GM18511 (cell line): Measurements from ENCODE around the gene EEF1E1.
"Not testable (repeated sequence)": the region's sequence is repeated elsewhere in the genome, so short reads cannot be mapped to it uniquely, and the experiment has no call there.

Source experiments
- ATAC-seq: cut with Tn5 transposase; IDR thresholded peaks from one replicate; pipeline ENCODE4 v1.9.1; 2021; ENCODE audit warnings: mild to moderate bottlenecking, moderate library complexity; ENCODE audit not compliant: unreplicated experiment

The EEF1E1 gene

GRCh38 chr6:8064638-8065518, 37.5 kb downstream of the EEF1E1 start:
- ATAC-seq: peak; percentile 0

- ATAC-seq: peak; percentile 87
Observed at GRCh38 chr6:8063761-8064637, 38.3 kb downstream of the EEF1E1 start, which contains the start of gene BLOC1S5. BLOC1S5 (minus strand) TSS chr6:8064389; CDS start chr6:8064376, 13 bp downstream.

- ATAC-seq: no peak
Observed at GRCh38 chr6:8061736-8062135, 40.6 kb downstream of the EEF1E1 start.

- no peak for ATAC-seq
Observed at GRCh38 chr6:8060346-8060745, 42.0 kb downstream of the EEF1E1 start.

DNA sequence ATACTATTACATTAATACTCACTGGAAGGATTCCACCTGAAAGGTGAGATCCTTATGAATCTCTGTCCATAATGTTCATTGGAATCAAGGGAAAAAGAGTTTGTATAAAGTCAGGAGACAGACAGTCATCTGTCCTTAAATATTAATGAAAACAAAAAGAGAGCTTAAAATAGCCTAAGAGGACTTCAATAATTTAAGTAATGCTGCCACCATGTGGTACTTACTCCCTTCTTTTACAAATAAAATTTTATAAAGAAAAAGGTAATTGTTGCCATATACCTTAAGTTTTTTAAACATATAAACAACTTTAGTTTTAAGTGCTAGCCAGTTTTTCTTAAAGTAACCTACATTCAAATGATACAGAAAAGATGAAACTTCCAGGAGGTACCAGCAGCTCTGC, 43.2 kb downstream of the EEF1E1 start:
- no peak for ATAC-seq

DNA sequence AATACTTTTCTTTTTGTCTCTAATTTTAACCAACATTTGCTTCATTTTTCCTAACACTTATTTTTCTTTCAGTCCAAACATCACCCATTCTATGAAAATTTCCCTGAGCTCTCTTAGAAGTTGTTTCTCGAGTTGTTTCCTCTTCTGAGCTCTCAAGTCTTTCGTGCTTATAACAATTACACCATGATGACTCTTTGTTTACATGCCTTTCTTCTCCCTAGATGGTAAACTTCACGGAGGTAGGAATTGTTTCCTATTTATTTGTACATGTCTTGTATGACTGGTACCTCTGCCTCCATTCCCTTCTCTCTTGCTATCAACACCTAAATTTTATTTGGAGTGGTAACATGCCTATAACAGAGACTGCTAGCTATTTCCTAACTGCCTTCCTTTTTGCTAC, 44.6 kb downstream of the EEF1E1 start:
- no peak for ATAC-seq

DNA sequence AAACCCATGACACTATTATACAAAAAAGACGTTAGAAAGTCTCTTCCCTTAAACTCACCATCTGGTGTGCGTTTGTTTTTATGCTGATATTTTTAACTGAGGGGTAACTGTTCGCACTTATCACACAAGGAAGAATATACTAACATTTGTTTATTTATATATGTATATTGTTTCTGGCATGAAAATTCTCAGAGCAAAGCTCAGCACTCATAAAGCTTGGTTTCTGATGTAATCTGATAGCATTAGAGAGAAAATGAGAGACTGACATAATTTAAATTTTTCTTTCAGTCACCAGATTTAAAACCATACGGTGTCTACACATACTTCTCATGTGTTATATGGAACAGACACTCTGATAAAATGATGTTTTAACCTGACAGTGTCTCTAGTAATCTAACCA, 45.1 kb downstream of the EEF1E1 start:
- no peak for ATAC-seq

DNA sequence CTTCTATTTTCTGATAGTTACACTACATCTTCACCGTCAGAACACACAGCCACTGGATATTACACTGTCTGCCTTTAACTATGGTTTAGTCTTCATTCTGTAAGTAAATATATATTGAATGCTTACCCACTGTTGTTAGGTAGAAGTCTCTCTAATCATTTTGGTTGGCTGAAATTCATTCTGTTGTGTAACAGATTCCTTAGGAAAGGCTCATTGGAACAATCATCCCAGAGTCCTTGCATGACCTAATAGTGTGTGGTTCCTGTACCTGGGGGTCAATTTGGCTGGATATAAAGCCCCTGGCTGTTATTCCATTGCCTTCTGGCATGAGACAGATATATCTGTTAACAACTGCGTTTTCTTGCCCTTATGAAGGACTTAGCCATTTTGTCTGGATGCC, 48.1 kb downstream of the EEF1E1 start:
- no peak for ATAC-seq

DNA sequence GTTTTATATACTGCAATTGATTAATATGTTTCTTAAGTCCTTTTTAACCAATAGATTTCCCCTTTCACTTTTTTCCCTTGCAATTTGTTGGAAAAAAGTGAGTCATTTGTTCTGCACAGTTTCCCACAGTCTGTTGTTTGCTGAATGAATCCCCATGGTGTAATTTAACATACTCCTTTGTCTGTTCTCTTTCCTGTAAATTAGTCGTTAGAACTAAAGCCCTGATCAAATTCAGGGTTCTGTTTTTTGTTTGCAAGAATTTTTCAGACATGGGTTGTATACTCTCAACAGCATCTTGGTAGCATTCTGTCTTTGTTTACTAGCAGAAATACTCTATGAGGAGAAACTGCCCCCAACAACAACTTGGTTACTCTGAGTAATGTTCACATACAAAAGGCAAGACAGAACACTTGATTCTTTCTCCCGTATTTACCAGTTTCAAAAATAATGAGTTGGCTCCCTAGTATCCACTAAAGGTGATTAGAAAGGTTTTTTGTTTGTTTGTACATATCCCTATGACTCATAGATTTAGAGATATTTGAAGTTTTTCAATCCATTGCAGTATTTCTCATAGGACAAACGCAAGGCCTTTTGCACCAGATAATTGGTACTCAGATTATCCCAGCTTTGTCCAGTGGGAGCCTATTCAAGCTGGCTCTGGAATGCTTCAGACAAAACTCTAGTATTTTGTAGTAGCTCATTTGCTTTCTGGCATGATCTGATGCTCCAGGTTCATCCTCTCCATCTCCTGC, 54.6 kb downstream of the EEF1E1 start:
- no peak for ATAC-seq

- ATAC-seq: not testable (repeated sequence)
Observed at GRCh38 chr6:8045769-8046168, 56.6 kb downstream of the EEF1E1 start.

DNA sequence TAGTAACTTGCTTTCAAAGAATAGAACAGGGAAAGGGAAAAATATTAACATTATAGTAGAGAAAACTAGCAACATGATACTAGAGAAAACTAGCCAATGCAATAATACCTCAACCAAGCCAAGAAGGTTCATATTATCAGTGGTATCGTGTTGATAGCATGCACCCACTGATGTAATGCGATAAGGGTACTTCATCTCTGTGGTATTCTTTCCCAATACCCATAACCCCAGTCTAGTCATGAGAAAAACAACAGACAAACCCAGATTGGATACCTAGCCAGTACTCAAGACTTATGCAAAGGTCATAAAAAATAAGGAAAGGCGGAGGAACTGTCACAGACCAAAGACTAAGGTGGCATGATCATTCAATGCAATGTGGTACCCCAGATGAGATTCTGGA, 59.1 kb downstream of the EEF1E1 start:
- ATAC-seq: no peak

DNA sequence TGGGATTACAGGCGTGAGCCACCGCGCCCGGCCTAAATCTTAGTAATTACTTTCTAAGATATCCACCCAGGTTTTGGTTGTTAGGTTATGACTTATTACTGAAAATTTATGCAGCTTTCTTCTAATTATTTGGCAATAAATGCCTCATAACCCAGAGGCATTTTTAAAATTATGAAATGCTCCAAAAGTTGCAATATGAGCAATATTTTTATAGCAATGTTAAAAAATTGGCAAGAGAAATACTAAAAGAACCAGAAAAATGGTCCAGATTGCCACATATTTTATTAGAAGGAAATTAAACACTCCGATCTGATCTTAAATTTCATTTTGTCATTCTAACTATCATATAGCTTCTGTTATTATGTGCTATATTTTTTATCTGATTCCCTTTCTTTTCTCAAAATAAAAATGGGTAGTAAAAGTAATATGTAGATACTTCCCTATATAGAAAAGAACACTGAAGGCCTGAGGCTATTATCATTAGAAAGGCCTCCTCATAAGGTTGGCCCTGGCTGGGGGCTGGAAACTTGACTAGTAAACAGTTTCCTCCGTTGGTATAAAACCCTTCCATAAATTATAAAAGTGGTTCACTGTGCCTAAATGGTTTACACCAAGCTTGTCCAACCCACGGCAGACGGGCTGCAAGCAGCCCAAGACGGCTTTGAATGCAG, 60.3 kb downstream of the EEF1E1 start:
- ATAC-seq: no peak

DNA sequence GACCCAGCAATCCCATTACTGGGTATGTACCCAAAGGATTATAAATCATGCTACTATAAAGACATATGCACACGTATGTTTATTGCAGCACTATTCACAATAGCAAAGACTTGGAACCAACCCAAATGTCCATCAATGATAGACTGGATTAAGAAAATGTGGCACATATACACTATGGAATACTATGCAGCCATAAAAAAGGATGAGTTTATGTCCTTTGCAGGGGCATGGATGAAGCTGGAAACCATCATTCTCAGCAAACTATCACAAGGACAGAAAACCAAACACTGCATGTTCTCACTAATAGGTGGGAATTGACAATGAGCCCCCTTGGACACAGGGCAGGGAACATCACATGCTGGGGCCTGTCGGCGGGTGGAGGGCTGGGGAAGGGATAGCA, 68.2 kb downstream of the EEF1E1 start:
- ATAC-seq: not testable (repeated sequence)

DNA sequence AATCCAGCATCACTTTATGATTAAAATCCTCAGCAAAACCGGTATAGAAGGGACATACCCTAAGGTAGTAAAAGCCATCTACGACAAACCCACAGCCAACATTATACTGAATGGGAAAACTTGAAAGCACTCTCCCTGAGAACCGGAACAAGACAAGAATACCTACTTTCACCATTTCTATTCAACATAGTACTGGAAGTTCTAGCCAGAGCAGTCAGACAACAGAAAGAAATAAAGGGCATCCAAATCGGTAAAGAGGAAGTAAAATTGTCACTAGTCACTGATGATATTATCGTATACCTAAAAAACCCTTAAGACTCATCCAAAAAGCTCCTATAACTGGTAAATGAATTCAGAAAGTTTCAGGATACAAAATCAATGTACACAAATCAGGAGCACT, 71.4 kb downstream of the EEF1E1 start:
- ATAC-seq: no peak
